IMR-90 (cell line): ENCODE results near the gene CTNNAL1.

Source experiments
- MAFK ChIP-seq: IDR thresholded peaks from 2 replicates; pipeline ENCODE4 v1.6.1; 2012; ENCODE audit warnings: low read depth, low read length, improper control_type of control experiment
- MXI1 ChIP-seq: IDR thresholded peaks from 2 replicates; pipeline ENCODE4 v1.6.1; 2012; ENCODE audit warnings: low read depth, mild to moderate bottlenecking, low read length, moderate library complexity, borderline replicate concordance
- POLR2A ChIP-seq: IDR thresholded peaks from 2 replicates; pipeline ENCODE4 v1.6.1; 2012; ENCODE audit warnings: mild to moderate bottlenecking, low read depth, low read length
- TF ChIP-seq, protein P1 (sequence below): conservative IDR thresholded peaks from 2 replicates; pipeline ENCODE4 v1.5.1; 2012; ENCODE audit warnings: mild to moderate bottlenecking, low read depth, low read length, improper control_type of control experiment

DNA sequence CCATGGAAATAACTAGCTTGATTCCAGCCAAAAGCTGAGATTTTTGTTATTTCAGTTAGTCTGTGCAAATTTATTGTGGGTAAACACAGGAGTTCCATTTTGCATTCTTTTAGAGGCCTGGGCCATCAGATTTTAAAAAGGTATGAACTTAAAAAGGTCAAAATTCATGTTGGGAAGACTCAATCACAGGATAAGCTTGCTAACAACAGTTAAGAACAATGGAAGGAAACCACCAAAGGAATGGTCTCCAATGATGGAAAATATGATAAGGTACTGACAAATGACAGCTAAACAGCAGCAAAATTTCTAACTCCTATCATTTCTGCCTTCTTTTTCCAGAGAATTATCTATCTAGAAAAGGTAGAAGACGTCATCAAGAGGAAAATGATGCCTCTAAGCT, 63.1 kb downstream of the CTNNAL1 start:
- TF ChIP-seq, protein P1, sequence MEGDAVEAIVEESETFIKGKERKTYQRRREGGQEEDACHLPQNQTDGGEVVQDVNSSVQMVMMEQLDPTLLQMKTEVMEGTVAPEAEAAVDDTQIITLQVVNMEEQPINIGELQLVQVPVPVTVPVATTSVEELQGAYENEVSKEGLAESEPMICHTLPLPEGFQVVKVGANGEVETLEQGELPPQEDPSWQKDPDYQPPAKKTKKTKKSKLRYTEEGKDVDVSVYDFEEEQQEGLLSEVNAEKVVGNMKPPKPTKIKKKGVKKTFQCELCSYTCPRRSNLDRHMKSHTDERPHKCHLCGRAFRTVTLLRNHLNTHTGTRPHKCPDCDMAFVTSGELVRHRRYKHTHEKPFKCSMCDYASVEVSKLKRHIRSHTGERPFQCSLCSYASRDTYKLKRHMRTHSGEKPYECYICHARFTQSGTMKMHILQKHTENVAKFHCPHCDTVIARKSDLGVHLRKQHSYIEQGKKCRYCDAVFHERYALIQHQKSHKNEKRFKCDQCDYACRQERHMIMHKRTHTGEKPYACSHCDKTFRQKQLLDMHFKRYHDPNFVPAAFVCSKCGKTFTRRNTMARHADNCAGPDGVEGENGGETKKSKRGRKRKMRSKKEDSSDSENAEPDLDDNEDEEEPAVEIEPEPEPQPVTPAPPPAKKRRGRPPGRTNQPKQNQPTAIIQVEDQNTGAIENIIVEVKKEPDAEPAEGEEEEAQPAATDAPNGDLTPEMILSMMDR = no peak
- TF ChIP-seq MAFK = no peak
- TF ChIP-seq POLR2A = no peak
- no peak for TF ChIP-seq MXI1
